Activated CD4-positive, alpha-beta T cell treated with anti-CD3 and anti-CD28 coated beads, Interleukin-2, amount 50 U/mL, for 48 hours (primary cell): ENCODE data around the gene UBR2.
"Not testable (repeated sequence)": the region's sequence is repeated elsewhere in the genome, so short reads cannot be mapped to it uniquely, and the experiment has no call there.

Experiments used
- DNase-seq, 2 experiments: peaks; one replicate each; pipeline ENCODE4 v3.0.0-alpha.2; 2020

The UBR2 gene

GRCh38 chr6:42733867-42734481 lies 170.1 kb downstream of the UBR2 start:
- not testable (repeated sequence) for DNase-seq

- no peak for DNase-seq
Observed at GRCh38 chr6:42735976-42736375, 172.1 kb downstream of the UBR2 start.

- no peak for DNase-seq
Observed at GRCh38 chr6:42740725-42741124, 176.9 kb downstream of the UBR2 start.

- DNase-seq = no peak
Observed at GRCh38 chr6:42742116-42742894, 178.5 kb downstream of the UBR2 start.
